Esophagus muscularis mucosa (tissue), 4 donors: ENCODE data around the gene MYRF. TPM values are rescaled to one million over a fixed set of nuclear protein-coding genes. Genes with fewer than 3 reads are reported as not detected.

ENCODE experiments used
- DNase-seq: peaks from one replicate; pipeline ENCODE4 v3.0.0-alpha.2; 2017; ENCODE audit errors: extremely low spot score
- H3K27ac ChIP-seq, 4 donors: fragments of 200-600 bp; sonication (generic); replicated peaks in 1 of 4; 1 replicate in 3 of 4; 2 replicates in 1 of 4; pipeline ENCODE4 v1.5.1; 2016 to 2019; ENCODE audit warnings: mild to moderate bottlenecking in 1 of 4
- H3K27me3 ChIP-seq, 4 donors: fragments of 200-600 bp; sonication (generic); one replicate each; pipeline versions ENCODE4 v1.5.1 to v1.6.0; 2016 to 2019
- H3K36me3 ChIP-seq, 4 donors: fragments of 200-600 bp; sonication (generic); one replicate each; pipeline ENCODE4 v1.5.1; 2016 to 2019
- H3K4me1 ChIP-seq, 4 donors: fragments of 200-600 bp; sonication (generic); one replicate each; pipeline ENCODE4 v1.5.1; 2016 to 2019
- H3K4me3 ChIP-seq, 4 donors: fragments of 200-600 bp; sonication (generic); 1 replicate in 2 of 4; 2 replicates in 2 of 4; pipeline ENCODE4 v1.5.1; 2016 to 2019; ENCODE audit warnings: mild to moderate bottlenecking in 4 of 4, moderate library complexity in 1 of 4
- H3K9me3 ChIP-seq, 4 donors: fragments of 200-600 bp; sonication (generic); 1 replicate in 3 of 4; 2 replicates in 1 of 4; pipeline ENCODE4 v1.5.1; 2016 to 2019
- CTCF ChIP-seq, 3 experiments: fragments of 200-600 bp in 2 of 3; fragments of 450-650 bp in 1 of 3; sonication (generic) in 2 of 3; IDR thresholded peaks; one replicate each; pipeline ENCODE4 v1.5.1; 2017 to 2019; ENCODE audit warnings: antibody characterized with exemption in 3 of 3, mild to moderate bottlenecking in 2 of 3, moderate library complexity in 1 of 3
- EP300 ChIP-seq: sonication (generic); formaldehyde crosslinking; IDR thresholded peaks from one replicate; pipeline ENCODE4 v1.6.1; 2017; ENCODE audit warnings: antibody characterized with exemption
- POLR2A ChIP-seq: fragments of 450-650 bp; IDR thresholded peaks from one replicate; pipeline ENCODE4 v1.6.1; 2017; ENCODE audit warnings: antibody characterized with exemption, moderate library complexity, mild to moderate bottlenecking, low read depth
- POLR2AphosphoS5 ChIP-seq, 2 donors: sonication (generic); formaldehyde crosslinking; IDR thresholded peaks; one replicate each; pipeline ENCODE4 v1.6.1; 2017; ENCODE audit warnings: antibody characterized with exemption in 2 of 2
- WGBS: methylation state at CpG from one replicate; pipeline ENCODE4 v1.1.5; 2018; 5-methylcytosine and 5-hydroxymethylcytosine counted together
- intact Hi-C: fragments of 100-400 bp; cut with DNase I; formaldehyde crosslinking; loops from one replicate; pipeline ENCODE4 v1.15.1; 2023
- total RNA-seq, 4 donors: library from RNA; depleted of rRNA; stranded (reverse); fragments of >200 nt; gene quantifications; one replicate each; pipeline versions ENCODE4 v1.1.0 to v1.2.1, GENCODE V29; 2016

The MYRF gene
- total RNA-seq, 4 donors from 2014 or later: under 0.01 to 0.71 (median 0.40) TPM

- Histone ChIP-seq H3K9me3 (no peaks in the 10 kb centered on the region), H3K27me3 (peaks cover 0 to 35% (median 7%) of the 10 kb centered on the region in 4 donors), H3K4me1 (peaks cover 4 to 9% (median 7%) of the 10 kb centered on the region in 4 donors), H3K4me3 (no peak overlapping the region), H3K36me3 (no peaks in the 10 kb centered on the region), H3K27ac (no peak overlapping the region)
- intact Hi-C loops: no loop called here
- no peak for DNase-seq
- no peak for TF ChIP-seq POLR2AphosphoS5 (IDR thresholded peaks at IDR 0.05)
- no peak for TF ChIP-seq EP300
- no peak for TF ChIP-seq CTCF (IDR thresholded peaks at IDR 0.05)
- TF ChIP-seq POLR2A: no peak
- whole genome bisulfite sequencing: 86% methylated on average over 10 of the region's 15 CpGs
Observed at GRCh38 chr11:61757213-61757862, 4.9 kb downstream of the MYRF start.

GRCh38 chr11:61760946-61761345, 8.5 kb downstream of the MYRF start:
- Histone ChIP-seq H3K9me3 (no peaks in the 10 kb centered on the region), H3K27ac (no peak overlapping the region), H3K36me3 (no peaks in the 10 kb centered on the region), H3K27me3 (peaks cover 0 to 49% (median 5%) of the 10 kb centered on the region in 4 donors), H3K4me3 (no peak overlapping the region), H3K4me1 (peaks cover 0 to 3% (median 0%) of the 10 kb centered on the region in 4 donors)
- TF ChIP-seq CTCF (IDR thresholded peaks at IDR 0.05) (no peak), POLR2A (no peak), POLR2AphosphoS5 (IDR thresholded peaks at IDR 0.05) (no peak)
- intact Hi-C loops: no loop called here
- no peak for DNase-seq
- WGBS: 85% methylated on average over 12 of the region's 13 CpGs

GRCh38 chr11:61761440-61762222, 9.2 kb downstream of the MYRF start:
- intact Hi-C loops: no loop called here
- H3K27ac ChIP-seq: no peak overlapping the region
- H3K36me3 ChIP-seq: no peaks in the 10 kb centered on the region

GRCh38 chr11:61762223-61762615, 9.8 kb downstream of the MYRF start:
- DNase-seq: no peak
- Histone ChIP-seq H3K27ac (no peak overlapping the region), H3K4me3 (no peak overlapping the region), H3K9me3 (no peaks in the 10 kb centered on the region), H3K4me1 (no peaks in the 10 kb centered on the region), H3K36me3 (no peaks in the 10 kb centered on the region), H3K27me3 (peaks cover 0 to 49% (median 5%) of the 10 kb centered on the region in 4 donors)
- intact Hi-C loops: no loop called here
- TF ChIP-seq POLR2AphosphoS5 (IDR thresholded peaks at IDR 0.05) (no peak), POLR2A (no peak), CTCF (IDR thresholded peaks at IDR 0.05) (no peak), EP300 (no peak)
- 68% methylated on average over 8 of the region's 10 CpGs for WGBS

More at GRCh38 chr11:61761440-61762222, 9.2 kb downstream of the MYRF start:
- WGBS: 90% methylated on average over 8 of the region's 11 CpGs
- Histone ChIP-seq H3K4me1 (no peaks in the 10 kb centered on the region), H3K4me3 (no peak overlapping the region), H3K9me3 (no peaks in the 10 kb centered on the region), H3K27me3 (peaks cover 0 to 49% (median 5%) of the 10 kb centered on the region in 4 donors)
- DNase-seq: no peak
- TF ChIP-seq EP300 (no peak), CTCF (IDR thresholded peaks at IDR 0.05) (no peak), POLR2AphosphoS5 (IDR thresholded peaks at IDR 0.05) (no peak), POLR2A (no peak)
